Fibroblast of peridontal ligament (primary cell): ENCODE measurements around the gene MCRIP1.
"Not testable (repeated sequence)": the region's sequence is repeated elsewhere in the genome, so short reads cannot be mapped to it uniquely, and the experiment has no call there.

Experiments used
- DNase-seq: peaks from one replicate; pipeline ENCODE4 v3.0.0-alpha.2; 2010; ENCODE audit errors: extremely low read depth

The MCRIP1 gene

GRCh38 chr17:81840826-81841778 lies 8.0 kb upstream of the MCRIP1 start:
- no peak for DNase-seq

GRCh38 chr17:81840059-81840458 lies 7.0 kb upstream of the MCRIP1 start:
- DNase-seq: not testable (repeated sequence)

- no peak for DNase-seq
Observed at GRCh38 chr17:81839301-81839700, 6.2 kb upstream of the MCRIP1 start.

GRCh38 chr17:81838753-81839255 lies 5.7 kb upstream of the MCRIP1 start:
- no peak for DNase-seq

DNA sequence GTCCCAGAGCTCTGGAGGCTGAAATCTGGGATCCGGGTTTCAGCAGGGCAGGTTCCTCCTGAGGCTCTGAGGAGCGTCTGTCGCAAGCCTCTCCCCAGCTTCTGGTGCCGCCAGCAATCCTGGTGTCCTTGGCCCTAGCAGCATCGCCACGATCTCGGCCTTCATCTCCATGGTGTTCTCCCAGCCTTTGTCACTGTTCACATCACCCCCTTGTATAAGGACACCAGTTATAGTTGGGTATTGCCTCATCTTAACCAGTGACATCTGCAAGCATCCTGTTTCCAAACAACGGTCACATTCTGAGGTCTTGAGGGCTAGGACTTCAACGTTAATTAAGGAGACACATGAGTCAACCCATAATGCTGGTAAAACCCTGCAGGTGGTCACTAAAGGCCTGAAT lies 4.5 kb upstream of the MCRIP1 start:
- peak; percentile 19 for DNase-seq

DNA sequence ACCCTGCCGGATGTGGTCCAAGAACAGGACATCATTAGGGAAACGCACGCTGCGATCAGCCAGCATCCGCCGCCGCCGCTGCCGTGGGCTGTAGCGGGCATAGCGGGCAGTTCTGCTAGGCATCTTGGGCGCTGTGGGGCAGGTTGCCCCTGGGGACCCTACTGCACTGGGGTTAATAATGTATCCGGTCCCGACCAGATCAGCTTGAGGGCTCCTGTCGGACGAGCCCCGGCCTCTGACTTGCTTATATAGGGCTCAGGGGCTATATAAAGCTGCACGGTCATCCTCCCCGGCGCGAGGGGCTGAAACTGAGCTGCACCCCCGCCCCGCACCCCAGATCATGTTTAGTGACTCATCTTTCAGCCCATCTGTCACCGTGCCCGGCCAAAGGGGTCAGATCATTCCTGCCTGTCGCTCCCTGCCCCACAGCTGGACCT lies 1.8 kb upstream of the MCRIP1 start, which contains the start of gene PPP1R27:
Gene PPP1R27 (minus strand): TSS at position 220 of the 437 bp plus-strand sequence. CDS start 97 bp downstream, at position 123.
- DNase-seq: no peak

DNA sequence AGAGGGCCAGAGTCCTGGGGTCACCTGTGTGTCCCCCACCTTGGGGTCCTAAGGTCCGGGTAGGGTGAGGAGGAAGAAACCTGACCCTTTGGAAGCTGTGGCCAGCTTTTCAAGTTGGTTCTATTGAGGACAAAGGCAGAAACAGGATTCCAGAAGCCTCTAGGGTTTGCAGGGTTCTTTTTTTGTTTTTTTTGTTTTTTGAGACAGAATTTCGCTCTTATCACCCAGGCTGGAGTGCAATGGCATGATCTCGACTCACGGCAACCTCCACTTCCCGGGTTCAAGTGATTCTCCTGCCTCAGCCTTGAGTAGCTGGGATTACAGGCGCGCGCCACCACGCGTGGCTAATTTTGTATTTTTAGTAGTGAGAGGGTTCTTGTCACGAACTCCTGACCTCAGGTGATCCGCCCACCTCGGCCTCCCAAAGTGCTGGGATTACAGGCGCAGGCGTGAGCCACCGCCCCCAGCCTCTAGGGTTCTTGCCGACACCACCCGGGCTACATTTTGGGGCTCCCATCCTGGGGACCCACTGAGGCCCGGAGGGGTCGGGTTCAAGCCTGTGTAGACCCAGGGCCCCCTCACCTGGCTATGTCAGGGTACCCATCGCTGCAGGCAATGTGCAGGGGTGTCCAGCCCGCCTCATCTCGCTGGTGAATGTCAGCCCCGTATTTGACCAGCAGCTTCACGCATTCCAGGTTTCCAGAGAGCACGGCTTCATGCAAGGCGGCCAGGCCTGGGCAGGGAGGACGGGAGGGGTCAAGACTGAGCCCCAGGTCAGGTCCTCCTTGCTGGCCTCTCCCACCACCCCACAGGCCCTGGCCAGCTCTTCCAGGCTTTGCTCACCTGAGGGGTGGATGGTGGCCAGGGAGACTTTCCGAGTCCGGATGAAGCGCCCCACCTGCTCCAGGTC lies 1.1 kb upstream of the MCRIP1 start:
- no peak for DNase-seq

DNA sequence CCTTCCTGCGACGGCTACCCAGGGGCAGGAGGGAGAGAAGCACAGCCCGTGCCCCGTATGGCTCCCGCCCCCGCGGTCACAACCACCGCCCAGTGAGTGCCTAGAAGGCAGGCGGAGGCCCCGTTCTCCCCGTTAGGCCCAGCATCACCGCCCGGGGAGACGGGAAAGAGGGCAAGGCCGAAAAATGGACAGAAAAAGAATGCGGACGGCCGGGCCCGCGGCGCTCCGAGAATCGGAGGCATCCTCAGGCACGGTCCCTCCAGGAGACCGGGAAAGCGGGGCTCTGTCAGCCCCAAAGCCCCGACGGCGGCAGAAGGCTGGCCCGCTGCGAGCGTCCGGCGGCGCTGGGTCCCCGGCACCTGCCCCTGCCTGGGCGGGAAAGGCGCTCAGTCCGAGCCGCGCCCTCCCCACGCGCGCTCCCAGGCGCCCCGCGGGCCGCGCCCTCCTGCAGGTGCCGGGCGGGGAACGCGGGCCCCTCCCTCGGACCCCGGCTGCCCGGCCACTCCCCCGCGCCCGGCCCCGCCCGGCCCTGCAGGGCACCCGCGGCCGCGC lies 407 bp downstream of the MCRIP1 start:
- DNase-seq: peak; percentile 8

DNA sequence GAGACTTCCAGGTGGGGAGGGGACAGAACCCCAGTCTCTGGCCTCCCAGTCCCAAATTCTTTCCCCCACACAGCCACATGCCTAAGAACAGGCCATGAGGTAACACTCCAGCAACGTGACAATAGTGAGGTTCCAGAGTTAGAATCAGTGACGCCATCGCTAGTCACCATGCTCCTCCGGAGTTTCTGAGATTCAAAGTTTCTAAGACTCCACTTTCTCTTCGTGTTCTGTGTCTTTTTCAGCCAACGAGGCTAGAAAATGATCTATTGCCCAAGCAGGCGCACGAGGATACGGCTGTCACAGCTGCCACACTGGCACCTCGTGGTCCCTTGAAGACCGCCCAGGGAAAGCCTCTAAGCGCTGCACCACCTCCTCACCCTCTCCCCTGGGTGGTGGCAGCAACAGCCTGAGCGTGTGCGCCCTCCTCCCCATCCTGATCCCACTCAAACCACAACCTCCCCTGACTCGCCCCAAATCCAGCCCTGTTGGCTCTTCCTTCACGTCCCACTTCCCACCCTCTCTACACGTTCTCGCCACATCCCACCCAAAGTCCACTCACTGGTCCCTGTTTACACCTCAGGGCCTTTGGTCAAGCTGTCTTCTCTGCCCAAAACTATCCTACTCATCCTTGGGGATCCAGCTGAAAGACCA lies 1.0 kb downstream of the MCRIP1 start:
- DNase-seq: peak; percentile 57

GRCh38 chr17:81831563-81831956 lies 1.5 kb downstream of the MCRIP1 start:
- DNase-seq: no peak

DNA sequence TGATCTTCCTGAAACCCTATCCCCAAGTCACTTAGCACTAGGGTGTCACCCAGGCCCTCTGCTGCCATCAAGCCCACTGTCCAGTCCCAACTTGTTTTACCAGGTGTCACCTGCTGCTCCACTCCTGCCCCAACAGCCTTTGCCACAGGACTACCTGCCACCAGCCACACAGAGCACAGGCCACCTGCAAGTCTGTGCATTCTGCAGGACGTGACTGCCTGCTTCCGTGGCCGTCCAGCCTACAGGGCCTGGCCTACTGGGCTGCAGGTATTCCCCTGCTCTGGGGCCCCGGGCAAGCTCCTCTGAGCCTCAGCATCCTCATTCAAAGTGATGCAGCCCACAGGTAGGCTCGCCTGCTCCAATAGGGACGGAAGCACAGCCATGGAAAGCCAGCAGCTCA lies 3.2 kb downstream of the MCRIP1 start:
- no peak for DNase-seq

- no peak for DNase-seq
Observed at GRCh38 chr17:81828656-81829055, 4.4 kb downstream of the MCRIP1 start.

DNA sequence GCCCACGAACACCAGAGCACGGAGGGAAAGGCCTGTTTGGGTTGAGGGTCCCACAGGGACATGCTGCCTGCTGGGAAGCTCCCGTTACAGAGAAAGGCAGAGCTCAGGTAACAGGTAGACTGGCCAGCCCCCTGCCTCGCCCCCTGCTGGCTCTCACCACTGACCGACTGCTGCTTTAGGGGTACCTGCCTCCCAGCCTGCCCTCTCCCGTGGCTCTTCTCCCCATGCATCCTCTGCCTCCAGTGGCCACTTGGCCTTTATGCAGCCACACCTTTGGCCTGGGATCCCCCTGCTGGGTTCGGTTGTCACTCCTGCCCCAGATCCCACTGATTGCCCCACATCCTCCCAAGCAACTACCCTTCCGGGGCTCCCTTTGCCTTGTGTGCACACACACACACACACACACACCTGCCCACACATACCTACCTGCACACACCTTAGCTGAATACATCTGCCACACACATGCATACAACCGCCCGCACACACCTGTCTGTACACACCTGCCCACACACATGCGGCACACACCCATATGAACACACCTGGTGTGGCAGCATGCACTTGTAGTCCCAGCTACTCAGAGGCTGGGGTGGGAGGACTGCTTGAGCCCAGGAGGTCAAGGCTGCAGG lies 7.1 kb downstream of the MCRIP1 start:
- no peak for DNase-seq

GRCh38 chr17:81824595-81824994 lies 8.5 kb downstream of the MCRIP1 start:
- DNase-seq: no peak

DNA sequence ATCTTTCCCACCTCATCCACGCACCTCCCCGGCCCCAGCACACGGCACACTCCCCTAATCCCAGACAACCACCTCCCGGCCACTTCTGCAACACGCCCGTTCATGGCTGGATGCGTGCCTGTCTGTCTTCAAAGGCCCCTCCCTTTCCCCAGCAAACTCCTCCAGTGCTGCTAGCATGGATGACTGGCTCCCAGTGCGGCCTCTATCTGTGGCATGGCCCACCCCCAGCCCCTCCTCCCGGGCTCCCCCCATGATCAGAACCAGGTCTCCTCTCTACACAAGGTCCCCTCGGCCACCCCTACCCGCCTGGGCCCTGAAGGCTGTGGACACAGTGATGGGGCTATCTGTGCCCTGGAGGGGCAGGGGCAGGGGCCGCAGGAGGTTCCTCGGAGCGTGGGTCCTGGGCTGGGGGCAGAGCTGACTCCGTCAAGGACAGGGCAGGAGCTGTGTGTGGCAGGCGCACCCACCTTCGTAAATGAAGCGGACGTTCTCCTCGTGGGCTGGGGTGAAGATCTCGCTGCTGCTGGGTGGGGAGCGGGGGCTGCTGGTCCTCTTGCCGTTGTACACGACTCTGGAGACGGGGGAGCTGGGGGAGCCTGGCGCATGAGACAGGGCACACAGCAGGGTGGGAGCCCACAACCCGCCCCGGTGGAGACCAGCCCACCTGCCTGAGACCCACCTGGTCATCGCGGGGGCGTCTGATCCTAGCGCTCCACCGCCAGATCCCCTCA lies 9.1 kb downstream of the MCRIP1 start:
- DNase-seq: no peak

DNA sequence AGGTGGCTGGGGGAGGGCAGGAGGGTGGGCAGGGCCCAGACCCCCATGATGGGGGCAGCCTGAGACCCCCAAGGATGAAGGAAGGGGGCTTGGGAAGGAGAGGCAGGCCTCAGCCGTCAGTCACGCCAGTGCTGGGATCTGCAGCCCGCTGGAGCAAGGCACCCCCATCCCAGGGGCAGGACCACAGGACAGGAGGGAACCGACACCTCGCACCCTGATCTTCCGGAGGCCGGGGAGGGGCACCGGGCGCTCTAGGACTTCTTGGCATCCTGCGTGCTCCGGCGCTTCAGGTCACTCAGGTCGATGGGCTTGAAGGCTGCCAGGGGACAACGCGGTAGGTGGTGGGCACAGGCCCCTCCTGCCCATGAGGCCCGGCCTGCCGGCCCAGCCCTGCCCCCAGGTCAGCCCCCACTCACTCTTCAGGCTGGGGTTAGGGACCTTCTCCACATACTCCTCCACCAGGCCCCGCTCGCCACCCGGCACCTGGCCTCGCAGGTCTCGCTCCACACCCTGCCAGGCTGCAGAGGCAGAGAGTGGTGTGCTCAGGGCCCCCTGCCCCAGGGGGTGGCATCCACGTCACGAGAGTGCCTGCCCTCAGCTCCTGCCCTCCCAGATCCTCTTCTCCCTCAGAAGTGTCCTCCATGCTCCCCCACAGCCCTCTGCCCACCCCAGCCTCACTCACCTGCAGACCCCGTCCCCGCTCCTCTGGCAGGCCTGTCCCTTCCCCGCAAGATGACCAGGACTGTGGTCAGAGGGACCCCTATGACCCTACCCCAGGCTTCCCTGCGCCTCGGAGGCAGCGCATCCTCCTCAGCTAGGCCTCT lies 9.9 kb downstream of the MCRIP1 start:
- DNase-seq: no peak

- DNase-seq: no peak
Observed at GRCh38 chr17:81822312-81822637, 10.8 kb downstream of the MCRIP1 start.

DNA sequence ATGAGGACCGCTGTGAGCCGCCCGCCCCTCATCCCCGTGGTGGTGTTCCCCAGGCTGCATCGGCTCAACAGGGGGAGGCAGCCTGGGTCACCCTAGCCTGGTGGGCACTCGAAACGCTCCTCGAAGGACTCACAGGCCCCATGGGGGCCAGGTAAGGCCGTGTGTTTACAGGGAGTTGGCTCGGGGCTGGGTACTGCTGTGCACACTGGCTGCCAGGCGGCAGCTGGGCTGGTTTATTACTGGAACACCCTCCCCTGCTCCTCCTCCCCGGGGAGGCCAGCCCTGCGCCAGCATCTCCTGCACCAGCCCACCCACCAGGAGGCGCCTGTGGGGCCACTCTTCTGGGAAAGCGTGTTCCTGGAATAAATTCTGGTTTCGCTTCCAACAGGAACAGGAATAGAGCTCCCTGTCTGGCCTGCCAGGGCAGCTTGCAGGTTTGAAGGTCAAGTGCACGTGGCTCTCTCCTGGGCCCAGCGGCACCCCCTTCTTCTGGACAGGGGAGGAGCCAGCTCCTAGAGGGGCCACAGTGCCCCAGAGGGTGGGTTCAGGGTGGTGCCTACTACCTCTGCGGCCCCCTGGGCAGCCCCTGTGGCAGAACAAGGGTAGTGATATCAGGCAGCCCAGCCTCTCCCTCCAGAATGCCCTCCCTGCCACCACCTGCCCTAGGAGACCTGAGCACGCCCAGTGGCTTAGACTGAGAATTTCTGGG lies 11.3 kb downstream of the MCRIP1 start:
- DNase-seq: peak; percentile 18

DNA sequence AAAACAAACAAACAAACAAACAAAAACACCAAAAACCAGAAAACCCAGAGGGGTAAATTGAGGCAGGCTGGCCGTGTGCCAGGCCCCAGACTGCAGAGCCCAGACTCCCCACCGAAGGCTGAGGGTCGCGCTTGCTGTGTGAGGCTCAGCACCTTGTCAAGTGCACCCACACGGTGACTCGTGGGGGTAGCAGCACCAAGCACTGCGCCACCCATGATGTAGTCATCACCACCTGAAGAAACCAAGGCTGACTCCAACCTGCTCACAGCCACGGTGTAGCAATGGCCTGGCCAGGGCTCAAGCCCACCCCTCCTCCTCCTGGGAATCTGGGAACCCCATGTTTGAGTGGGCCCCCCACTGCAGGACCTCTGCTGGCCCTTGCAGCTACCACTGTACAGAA lies 11.9 kb downstream of the MCRIP1 start:
- DNase-seq: no peak
